Activated CD8-positive, alpha-beta memory T cell treated with anti-CD3 and anti-CD28 coated beads, Interleukin-2, amount 50 U/mL, for 48 hours (primary cell): ENCODE data around the gene GALNT12.

Experiments
- DNase-seq: peaks from one replicate; pipeline ENCODE4 v3.0.0-alpha.2; 2020

Gene GALNT12

GRCh38 chr9:98882569-98882923 is 75.1 kb downstream of the GALNT12 start:
- DNase-seq = no peak

DNA sequence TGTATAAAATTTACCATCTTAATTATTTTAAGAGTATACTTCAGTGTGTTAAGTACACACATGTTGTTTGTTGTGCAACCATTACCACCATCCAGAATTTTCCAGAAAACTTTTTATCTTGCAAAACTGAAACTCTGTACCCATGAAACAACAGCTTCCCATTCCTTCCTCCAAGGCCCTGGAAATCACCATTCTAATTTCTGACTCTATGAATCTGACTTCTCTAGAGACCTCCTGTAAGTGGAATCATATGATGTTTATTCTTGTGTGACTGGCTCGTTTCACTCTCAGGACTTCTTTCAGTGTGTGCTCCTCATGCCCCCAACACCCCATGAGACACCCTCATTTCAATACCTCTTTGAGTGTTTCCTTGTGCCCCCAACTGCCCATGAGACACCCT is 75.8 kb downstream of the GALNT12 start:
- no peak for DNase-seq

DNA sequence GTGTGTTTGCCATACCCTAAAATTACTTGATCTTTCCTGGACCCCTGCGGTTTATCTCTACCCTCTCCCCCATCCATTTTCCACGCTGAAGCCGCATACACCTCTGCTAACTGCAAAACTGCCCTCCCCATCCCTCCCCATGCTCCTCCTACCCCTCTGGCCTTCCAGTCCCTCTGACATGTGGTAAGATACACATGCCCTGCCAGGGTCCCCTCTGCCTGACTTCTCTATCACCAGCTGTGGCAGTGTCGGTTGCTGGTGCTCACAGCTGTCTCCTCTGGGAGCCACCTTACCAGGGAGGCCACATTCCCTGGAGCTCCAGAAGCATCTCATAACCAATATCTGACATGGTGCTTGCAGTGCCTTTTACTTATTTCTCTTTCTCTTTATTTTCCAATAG is 77.4 kb downstream of the GALNT12 start:
- no peak for DNase-seq

GRCh38 chr9:98885575-98886295 is 78.3 kb downstream of the GALNT12 start:
- DNase-seq = no peak

- no peak for DNase-seq
Observed at GRCh38 chr9:98886691-98887229, 79.3 kb downstream of the GALNT12 start.

- no peak for DNase-seq
Observed at GRCh38 chr9:98887918-98888510, 80.5 kb downstream of the GALNT12 start.

DNA sequence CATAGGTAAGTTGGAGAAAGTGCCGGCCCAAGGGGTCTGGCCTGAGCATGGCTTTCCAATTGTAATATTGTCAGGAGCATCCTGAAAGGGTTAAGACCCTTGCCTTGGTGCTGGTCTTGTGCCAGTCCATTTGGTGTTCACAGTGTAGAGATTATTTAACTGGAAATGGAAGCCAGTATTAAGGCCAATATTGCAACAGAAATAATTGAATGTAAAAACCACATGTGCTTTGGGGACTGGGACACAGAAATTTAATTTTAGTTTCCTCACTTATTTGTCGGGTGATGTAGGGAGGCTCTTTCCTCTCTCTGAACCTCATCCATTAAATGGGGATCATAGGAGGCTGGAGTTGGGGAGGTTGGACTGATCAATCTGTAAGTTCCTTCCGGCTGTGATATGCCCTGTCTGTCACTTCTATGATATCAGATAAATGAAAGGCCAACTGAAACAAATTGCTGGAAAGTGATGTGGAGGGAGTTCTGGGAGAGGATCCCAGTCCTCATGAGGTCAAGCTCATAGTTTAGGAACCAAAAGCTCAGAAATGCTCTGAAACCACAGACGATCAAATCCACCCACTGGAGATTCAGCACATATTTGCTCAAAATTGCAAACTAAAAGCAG is 81.4 kb downstream of the GALNT12 start:
- DNase-seq = no peak

GRCh38 chr9:98890256-98890655 is 82.8 kb downstream of the GALNT12 start:
- no peak for DNase-seq

DNA sequence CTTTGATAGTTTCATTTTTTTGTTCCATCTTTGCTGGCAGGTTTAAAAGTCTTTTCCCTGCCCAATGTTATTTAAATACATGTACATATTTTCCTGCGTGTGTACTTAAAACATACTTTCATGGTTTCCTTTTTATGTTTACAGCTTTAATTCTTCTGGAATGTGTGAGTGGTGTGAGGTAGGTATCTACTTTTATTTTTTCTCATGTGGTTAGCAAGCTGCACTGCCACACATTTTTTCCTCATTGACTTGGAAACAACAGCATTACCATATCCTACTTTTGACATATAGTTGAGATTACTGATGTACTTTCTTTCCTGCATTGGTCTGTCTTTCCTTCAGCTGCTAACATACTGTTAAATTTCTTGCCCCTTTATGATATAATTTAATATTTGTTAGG is 84.8 kb downstream of the GALNT12 start:
- DNase-seq = no peak

GRCh38 chr9:98892690-98893089 is 85.2 kb downstream of the GALNT12 start:
- no peak for DNase-seq

- DNase-seq = no peak
Observed at GRCh38 chr9:98894171-98894570, 86.7 kb downstream of the GALNT12 start.

DNA sequence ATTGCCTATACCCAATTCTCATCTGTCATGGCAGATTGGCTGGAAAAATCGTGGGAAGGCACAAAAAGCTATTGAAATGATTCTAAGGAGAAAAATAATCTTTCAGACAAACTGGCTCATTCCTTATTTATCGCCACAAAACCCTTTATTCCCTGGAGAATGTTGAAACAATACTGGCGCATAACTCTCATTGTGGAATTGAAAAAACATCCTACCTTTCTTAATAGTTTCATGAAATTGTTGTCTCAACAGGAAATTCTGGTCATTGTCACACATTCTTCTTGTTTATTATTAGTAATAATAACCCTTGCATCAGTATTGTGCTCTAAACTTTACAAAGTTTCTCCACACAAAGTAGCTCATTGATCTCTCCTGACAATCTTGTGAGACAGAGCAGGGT is 87.3 kb downstream of the GALNT12 start:
- DNase-seq = no peak

GRCh38 chr9:98896632-98897031 is 89.2 kb downstream of the GALNT12 start:
- DNase-seq = no peak

- no peak for DNase-seq
Observed at GRCh38 chr9:98897745-98898144, 90.3 kb downstream of the GALNT12 start.

GRCh38 chr9:98899408-98900056 is 92.1 kb downstream of the GALNT12 start:
- no peak for DNase-seq
